NAMALWA (cell line): ENCODE data around the gene TXNIP.

ENCODE experiments used
- DNase-seq: peaks from one replicate; pipeline ENCODE4 v3.0.0-alpha.2; 2015; ENCODE audit warnings: low spot score

TXNIP gene

DNA sequence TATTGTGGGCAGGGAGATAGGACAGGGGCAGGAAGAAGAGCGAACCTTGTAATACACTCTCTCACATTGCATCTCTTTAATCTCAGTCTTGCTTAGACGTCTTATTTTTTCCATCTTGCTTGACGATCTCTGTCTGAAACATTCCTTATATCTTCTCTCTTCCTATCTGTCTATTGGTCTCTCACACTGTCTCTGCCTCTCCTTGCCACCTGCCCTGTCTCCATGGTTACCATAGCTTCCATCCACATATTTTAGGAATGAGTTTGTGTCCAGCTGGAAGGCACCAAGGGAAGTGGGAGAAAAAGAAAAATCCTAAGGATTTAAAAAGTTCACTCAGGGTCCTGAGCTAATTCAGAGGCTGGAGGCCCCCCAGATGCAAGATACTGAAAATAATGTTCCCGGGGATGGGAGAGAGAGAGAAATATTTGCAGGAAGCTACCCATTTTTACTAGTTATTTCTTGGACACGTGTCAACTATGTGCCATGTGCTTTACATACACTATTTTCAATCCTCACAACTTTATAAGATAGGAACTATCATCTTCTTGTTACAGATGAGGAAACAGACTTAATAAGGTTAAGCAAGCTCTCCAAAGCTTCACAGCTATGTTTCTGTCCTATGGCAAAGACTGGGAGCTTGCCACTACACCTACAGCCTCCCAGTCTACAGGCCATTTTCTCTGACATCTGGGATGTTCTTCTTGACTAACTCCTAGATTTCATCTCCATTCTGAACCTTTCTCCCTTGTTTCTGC, 32.9 kb downstream of the TXNIP start:
- peak; percentile 54 for DNase-seq

- DNase-seq, result peak; percentile 44
These were observed 33.9 kb downstream of the TXNIP start for GRCh38 chr1:145962157-145963102.

- peak; percentile 53 for DNase-seq
These were observed 34.8 kb downstream of the TXNIP start for GRCh38 chr1:145961425-145962156.

DNA sequence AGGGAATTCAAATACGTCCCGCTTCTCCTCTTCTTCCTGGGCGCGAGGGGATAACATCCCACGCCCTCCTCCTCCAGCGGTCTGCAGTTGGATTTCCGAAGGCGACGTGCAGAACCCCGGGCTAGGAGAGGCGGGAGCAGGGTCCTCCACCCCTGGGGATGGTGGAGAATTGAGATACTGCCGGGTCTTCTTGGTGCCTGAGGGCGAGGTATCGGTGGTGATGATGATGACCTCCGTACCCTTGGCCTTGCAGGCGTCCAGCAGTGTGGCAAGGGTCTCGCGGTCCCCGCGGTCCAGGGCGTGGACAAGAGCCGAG, 35.3 kb downstream of the TXNIP start:
- no peak for DNase-seq

DNA sequence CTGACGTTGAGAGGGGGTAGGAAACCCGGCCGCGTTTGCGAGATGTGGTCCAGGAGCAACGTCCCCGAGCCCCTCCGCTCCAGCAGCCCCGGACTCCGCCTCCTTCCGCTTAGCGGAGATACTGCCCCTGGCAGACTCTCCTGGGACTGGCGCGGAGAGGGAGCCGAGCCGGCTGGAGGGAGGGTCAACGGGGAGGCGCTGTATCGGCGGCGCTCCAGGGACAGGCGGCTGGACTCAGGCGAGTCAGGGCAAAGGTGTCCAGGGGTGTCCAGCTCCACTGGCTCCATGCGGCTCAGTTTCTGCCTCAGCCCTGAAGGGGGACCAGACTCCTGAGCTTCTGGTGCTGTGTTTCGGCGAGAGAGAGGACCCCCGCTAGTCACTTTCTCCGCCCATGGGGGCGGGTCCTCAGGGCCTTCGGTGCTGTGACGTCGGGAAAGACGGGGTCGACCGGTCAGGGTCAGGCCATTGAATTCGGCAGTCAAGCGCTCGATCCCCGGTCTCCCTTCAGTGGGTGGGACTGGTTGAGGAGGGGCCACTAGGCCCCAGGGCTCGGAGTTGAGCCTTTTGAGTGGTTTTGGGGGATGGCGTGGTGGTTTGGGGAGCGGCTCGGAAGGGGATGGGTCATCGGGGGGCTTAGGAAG, 35.8 kb downstream of the TXNIP start:
- DNase-seq, result peak; percentile 55

- no peak for DNase-seq
These were observed 36.4 kb downstream of the TXNIP start for GRCh38 chr1:145959957-145960467.

DNA sequence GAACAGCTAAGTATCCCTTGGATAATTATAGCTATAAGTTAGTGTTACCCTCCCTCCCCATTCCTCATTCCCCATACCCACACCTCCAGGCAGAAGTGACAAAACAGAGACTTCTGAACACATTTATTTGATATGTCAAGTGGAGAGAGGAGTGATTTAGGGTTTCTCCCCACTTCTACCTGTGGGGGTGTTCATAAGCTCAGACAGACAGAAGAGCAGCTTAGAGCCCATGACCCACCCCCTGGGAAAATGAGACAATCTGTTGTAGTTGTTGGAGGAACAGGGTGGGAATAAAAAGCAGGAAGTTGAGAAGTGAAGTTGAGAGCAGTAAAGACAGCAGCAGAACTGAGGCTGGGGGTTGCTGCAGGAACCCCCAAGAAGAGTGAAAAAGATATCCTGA, 37.0 kb downstream of the TXNIP start:
- DNase-seq, result no peak

GRCh38 chr1:145958734-145959133, 37.6 kb downstream of the TXNIP start:
- no peak for DNase-seq

DNA sequence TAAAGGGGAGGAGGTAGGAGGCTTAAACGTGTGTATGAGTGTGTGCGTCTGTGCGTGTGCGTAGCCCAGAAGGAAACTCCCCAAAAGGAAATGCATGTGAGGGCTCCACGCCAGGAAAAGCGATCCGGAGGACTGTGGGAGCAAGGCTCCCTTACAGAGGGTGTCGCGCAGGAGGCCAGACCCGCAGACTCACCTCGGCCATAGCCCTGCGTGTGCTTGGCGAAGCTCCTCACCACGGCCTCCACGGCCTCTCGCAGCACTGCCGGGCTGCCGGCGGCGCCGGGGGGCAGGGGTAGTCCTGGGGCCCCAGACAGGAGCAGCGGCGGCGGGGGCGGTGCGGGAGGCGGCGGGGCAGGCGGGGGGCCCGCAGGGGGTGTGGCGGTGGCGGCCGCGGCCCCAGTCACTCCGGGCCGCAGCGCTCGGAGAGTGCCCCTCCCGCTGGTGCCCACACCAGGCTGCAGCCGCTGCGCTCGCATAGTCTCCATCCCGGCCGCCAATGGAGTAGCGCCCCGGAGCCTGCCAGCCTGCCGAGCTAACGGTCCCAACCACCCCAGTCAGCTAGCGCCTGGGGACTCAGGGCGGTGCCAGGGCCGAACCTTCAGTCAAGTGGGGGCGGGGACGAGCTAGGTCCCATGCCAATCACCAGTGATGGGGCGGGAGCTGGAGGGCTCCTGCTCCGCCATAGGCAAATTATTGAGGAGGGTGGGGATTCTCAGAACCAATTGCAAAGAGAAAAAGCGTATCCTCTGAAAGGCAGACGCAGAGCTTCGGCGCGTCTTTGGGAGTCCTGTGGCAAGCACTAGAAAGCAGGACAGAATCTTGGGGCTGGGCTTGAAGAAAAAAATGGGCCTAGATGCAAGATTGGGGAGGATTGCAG, 38.7 kb downstream of the TXNIP start, which contains the start of gene LIX1L:
Gene LIX1L, minus strand, starts transcription at position 575 of the 877 bp plus-strand sequence. Its CDS starts 90 bp downstream, at position 485.
- peak; percentile 99 for DNase-seq

DNA sequence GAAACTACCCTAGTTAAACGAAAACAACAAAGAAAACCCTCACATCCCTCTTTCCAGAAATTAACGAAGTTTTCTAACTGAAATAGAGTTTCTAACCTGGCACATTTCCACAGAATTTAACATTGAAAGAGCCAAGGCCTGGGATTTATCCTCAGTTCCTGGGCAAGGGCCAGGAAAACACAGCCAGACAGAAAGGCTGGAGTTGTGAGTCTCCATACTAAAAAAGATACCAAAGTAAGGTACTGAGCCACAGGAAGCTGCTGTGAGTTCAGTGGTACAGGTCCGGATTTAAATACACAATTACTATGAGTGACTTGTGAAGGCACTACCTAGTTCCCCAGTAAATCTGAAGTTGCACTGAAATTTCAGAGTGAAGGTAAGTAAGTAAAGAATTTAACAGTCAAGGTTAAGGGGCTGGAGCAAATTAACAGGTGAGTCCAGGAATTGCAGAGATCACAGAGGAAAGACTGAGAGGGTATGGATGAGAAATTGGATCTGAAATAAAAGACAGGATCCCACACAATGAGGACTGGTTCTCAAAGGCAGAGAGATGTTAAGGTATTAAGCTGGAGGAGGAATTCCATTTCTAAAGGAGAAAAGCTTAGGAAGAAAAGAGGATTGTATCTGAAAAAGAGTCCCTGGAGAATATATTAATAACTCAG, 39.5 kb downstream of the TXNIP start:
- peak; percentile 64 for DNase-seq

DNA sequence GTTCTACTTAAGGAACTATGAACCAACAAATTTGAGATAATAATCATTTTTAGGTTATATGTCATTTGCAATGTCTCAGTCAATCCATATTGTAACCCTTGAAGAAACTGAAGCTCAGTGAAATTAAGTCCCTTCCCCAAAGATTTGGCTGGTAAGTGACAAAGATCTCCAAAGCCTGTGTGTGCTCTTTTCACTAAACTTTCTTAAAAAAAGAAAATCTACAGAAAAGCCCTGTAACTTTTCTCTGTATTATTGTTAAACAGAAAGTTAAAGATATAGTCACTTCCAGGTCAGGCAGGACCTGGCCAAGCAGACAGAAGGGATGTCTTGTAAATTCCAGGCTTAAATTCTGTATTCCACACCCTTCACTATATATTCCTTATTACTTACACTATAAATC, 40.0 kb downstream of the TXNIP start:
- DNase-seq, result no peak

- DNase-seq, result no peak
These were observed 40.9 kb downstream of the TXNIP start for GRCh38 chr1:145955436-145955835.

- DNase-seq, result no peak
These were observed 42.5 kb downstream of the TXNIP start for GRCh38 chr1:145953861-145954260.

DNA sequence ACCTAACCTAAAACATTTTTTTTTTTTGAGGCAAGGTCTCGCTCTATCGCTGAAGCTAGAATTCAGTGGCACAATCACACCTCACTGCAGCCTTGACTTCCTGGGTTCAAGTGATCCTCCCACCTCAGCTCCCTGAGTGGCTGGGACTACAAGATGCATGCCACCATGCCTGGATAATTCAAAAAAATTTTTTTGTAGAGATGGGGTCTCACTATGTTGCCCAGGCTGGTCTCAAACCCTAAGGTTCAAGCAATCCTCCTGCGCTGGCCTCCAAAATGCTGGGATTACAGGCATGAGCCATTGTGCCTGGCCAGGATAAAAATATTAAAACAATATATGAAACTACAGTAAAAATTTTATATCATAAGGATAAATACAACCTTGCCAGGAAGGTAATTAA, 43.5 kb downstream of the TXNIP start:
- DNase-seq, result no peak

GRCh38 chr1:145951526-145951925, 44.9 kb downstream of the TXNIP start:
- no peak for DNase-seq

DNA sequence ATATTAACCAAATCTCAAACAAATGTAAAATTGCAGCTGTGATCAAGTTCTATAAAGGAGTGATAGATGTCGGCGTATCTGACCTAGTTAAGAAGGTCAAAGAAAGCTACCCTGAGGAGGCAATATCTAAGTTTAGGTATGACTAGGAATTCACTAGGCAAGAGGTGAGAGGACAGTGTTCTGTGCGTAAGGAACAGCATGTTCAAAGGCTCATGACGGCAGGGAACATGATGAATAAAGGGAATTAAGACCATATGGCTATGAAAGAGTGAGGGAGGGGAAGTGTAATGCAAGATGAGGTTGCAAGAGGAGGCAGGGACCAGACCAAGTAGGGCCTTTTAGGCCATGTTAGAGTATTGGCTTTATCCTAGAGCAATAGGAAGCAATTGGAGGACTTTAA, 47.2 kb downstream of the TXNIP start:
- no peak for DNase-seq

- DNase-seq, result no peak
These were observed 48.8 kb downstream of the TXNIP start for GRCh38 chr1:145947551-145947950.

DNA sequence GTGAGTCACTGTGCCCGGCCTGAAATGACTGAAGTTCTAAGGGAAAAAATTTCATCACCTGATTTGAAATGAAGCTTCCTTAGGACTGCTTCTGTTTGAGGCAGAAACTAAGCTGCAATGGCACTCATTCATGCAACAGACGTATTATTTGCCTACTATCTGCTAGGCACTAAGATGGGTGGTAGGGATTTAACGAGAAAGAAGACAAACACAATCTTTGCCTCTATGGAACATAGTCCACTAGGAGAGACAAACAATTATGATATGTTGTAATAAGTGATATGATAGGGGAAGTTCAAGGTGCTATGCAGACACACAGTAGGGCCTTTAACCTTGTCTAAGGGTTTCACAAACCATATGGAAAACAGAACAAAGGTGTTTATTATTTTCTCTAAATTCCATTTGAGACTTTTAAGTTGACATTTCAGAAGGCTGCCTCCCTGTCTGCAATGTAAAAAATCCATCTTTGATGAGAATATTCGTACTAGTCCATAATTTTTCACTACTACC, 49.8 kb downstream of the TXNIP start:
- no peak for DNase-seq

GRCh38 chr1:145944532-145944931, 51.8 kb downstream of the TXNIP start:
- no peak for DNase-seq

GRCh38 chr1:145942871-145943270, 53.5 kb downstream of the TXNIP start:
- no peak for DNase-seq
